ENCODE measurements around the gene FLYWCH1. TPM values are rescaled to one million over a fixed set of nuclear protein-coding genes. Genes with fewer than 3 reads are reported as not detected.

The FLYWCH1 gene
- total and polyA plus RNA-seq, 9 of the 15 experiments (the other 6 are each of a cell fraction or from before 2014, with no cell fraction given): 0.18 to 33.6 (median 11.3) TPM

DNA sequence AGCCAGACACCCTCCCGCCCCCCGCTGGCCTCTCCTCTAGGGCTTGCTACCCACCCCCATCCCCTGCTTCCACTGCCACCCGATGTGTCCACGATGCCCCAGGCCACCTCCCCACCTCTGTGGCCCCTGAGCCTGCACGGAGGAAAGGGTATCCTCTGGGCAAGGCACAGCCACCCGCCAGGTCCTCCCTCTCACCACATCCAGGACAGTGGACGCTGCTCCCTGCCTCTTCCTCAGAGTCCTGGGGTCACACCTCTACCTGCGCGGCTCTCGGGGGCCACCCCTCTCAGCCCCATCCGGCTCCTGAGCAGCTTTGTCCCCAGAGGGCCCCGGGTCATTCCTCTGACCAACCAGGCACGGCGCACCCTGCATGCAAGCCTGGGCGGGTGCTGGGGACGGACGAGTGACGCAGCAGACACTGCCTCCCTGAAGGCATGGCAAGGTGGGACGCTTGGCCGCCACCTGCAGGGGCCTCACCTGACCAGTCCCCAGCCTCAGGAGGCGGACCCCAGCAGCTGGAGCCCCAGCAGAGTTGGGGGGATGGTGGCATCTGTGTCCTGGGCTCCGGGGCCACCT is 24.8 kb downstream of the FLYWCH1 start:
- ChIA-PET POLR2A (no interaction called here), CTCF (ENCODE audit: low intra/inter-chr PET ratio) (no interaction called here)
- Histone ChIP-seq H3K9me1 (ENCODE audit: control insufficient read depth, insufficient read depth, low read length) (no peaks in the 10 kb centered on the region), H4K20me1 (replicated peaks; ENCODE audit: control insufficient read depth, insufficient read depth, low read length) (no peaks in the 10 kb centered on the region), H3K4me2 (ENCODE audit: insufficient read depth, low read length) (no peak overlapping the region), H2AFZ (ENCODE audit: low read depth, low read length) (no peak overlapping the region), H3K27ac (ENCODE audit: extremely low read depth, low read depth, low read length) (no peak overlapping the region), H3K27me3 (ENCODE audit: control insufficient read depth in 2 of 2, insufficient read depth in 2 of 2, low read length in 2 of 2) (no peaks in the 10 kb centered on the region), H3K4me3 (no peak overlapping the region), H3K9ac (ENCODE audit: insufficient read depth in 1 of 2, low read depth in 2 of 2, low read length in 2 of 2) (no peak overlapping the region; a peak in 1 of 4 replicates), H3K9me3 (replicated peaks; ENCODE audit: control insufficient read depth, insufficient read depth, low read depth, low read length) (no peaks in the 10 kb centered on the region), H3K4me1 (replicated peaks in 1 of 2; ENCODE audit: control insufficient read depth in 2 of 2, insufficient read depth in 2 of 2, low read length in 2 of 2) (peaks cover 0 to 6% of the 10 kb centered on the region in 2 experiments; a peak in 2 of 5 replicates), H3K79me2 (ENCODE audit: control insufficient read depth, insufficient read depth, low read length) (no peaks in the 10 kb centered on the region), H3K36me3 (ENCODE audit: control insufficient read depth, insufficient read depth, low read length) (peaks cover 61% of the 10 kb centered on the region; the same call in 2 of the 3 replicates)
- FAIRE-seq (no peak), DNase-seq (ENCODE audit: extremely low read depth in 1 of 4, low spot score in 3 of 4) (no peak), ATAC-seq (no peak)
- in situ Hi-C loops (cut with MboI) (no loop called here), intact Hi-C loops (cut with micrococcal nuclease) (no loop called here)
- WGBS (ENCODE audit: insufficient coverage, low coverage, missing lambda C conversion rate): 94% methylated on average over 15 of the region's 22 CpGs
- no TSS peak for BruUV-seq (replicated peaks)
- TF ChIP-seq ZNF77 (CRISPR knock-in tag; IDR thresholded peaks at IDR 0.05) (no peak), HDAC3 (IDR thresholded peaks at IDR 0.05; ENCODE audit: borderline replicate concordance, partially characterized antibody) (no peak), TOE1 (IDR thresholded peaks at IDR 0.05; ENCODE audit: borderline replicate concordance) (no peak), TOE1 (CRISPR knock-in tag; IDR thresholded peaks at IDR 0.05; ENCODE audit: borderline replicate concordance, low read depth) (no peak), HDAC1 (IDR thresholded peaks at IDR 0.05) (no peak), MEF2A (IDR thresholded peaks at IDR 0.05; ENCODE audit: control insufficient read depth, low read depth, low read length) (no peak), HEY1 (CRISPR knock-in tag; IDR thresholded peaks at IDR 0.05; ENCODE audit: borderline replicate concordance) (no peak), FOS (IDR thresholded peaks at IDR 0.05; ENCODE audit: extremely low read depth, insufficient read length) (no peak), MTA2 (IDR thresholded peaks at IDR 0.05; ENCODE audit: low read depth) (no peak)
- TF ChIP-seq, protein P1, sequence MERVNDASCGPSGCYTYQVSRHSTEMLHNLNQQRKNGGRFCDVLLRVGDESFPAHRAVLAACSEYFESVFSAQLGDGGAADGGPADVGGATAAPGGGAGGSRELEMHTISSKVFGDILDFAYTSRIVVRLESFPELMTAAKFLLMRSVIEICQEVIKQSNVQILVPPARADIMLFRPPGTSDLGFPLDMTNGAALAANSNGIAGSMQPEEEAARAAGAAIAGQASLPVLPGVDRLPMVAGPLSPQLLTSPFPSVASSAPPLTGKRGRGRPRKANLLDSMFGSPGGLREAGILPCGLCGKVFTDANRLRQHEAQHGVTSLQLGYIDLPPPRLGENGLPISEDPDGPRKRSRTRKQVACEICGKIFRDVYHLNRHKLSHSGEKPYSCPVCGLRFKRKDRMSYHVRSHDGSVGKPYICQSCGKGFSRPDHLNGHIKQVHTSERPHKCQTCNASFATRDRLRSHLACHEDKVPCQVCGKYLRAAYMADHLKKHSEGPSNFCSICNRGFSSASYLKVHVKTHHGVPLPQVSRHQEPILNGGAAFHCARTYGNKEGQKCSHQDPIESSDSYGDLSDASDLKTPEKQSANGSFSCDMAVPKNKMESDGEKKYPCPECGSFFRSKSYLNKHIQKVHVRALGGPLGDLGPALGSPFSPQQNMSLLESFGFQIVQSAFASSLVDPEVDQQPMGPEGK (CRISPR knock-in tag; IDR thresholded peaks at IDR 0.05; ENCODE audit: borderline replicate concordance): no peak
- TF ChIP-seq, protein P2, sequence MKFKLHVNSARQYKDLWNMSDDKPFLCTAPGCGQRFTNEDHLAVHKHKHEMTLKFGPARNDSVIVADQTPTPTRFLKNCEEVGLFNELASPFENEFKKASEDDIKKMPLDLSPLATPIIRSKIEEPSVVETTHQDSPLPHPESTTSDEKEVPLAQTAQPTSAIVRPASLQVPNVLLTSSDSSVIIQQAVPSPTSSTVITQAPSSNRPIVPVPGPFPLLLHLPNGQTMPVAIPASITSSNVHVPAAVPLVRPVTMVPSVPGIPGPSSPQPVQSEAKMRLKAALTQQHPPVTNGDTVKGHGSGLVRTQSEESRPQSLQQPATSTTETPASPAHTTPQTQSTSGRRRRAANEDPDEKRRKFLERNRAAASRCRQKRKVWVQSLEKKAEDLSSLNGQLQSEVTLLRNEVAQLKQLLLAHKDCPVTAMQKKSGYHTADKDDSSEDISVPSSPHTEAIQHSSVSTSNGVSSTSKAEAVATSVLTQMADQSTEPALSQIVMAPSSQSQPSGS (CRISPR knock-in tag; IDR thresholded peaks at IDR 0.05): no peak
- TF ChIP-seq, protein P3, sequence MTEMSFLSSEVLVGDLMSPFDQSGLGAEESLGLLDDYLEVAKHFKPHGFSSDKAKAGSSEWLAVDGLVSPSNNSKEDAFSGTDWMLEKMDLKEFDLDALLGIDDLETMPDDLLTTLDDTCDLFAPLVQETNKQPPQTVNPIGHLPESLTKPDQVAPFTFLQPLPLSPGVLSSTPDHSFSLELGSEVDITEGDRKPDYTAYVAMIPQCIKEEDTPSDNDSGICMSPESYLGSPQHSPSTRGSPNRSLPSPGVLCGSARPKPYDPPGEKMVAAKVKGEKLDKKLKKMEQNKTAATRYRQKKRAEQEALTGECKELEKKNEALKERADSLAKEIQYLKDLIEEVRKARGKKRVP (CRISPR knock-in tag; IDR thresholded peaks at IDR 0.05): no peak
- TF ChIP-seq, protein P4, sequence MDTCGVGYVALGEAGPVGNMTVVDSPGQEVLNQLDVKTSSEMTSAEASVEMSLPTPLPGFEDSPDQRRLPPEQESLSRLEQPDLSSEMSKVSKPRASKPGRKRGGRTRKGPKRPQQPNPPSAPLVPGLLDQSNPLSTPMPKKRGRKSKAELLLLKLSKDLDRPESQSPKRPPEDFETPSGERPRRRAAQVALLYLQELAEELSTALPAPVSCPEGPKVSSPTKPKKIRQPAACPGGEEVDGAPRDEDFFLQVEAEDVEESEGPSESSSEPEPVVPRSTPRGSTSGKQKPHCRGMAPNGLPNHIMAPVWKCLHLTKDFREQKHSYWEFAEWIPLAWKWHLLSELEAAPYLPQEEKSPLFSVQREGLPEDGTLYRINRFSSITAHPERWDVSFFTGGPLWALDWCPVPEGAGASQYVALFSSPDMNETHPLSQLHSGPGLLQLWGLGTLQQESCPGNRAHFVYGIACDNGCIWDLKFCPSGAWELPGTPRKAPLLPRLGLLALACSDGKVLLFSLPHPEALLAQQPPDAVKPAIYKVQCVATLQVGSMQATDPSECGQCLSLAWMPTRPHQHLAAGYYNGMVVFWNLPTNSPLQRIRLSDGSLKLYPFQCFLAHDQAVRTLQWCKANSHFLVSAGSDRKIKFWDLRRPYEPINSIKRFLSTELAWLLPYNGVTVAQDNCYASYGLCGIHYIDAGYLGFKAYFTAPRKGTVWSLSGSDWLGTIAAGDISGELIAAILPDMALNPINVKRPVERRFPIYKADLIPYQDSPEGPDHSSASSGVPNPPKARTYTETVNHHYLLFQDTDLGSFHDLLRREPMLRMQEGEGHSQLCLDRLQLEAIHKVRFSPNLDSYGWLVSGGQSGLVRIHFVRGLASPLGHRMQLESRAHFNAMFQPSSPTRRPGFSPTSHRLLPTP (IDR thresholded peaks at IDR 0.05; ENCODE audit: borderline replicate concordance, extremely low read depth, insufficient read length): no peak

All from K562 (cell line).